IMR-90 (cell line): ENCODE measurements around the gene TGFBRAP1. TPM values are rescaled to one million over a fixed set of nuclear protein-coding genes. Genes with fewer than 3 reads are reported as not detected.

Source experiments
- ATAC-seq: fragments of 200-7000 bp; cut with Tn5 transposase; 2 replicates; pipeline ENCODE4 v1.9.1; 2020; ENCODE audit warnings: low read depth, mild to moderate bottlenecking, moderate library complexity
- BruUV-seq: library from RNA; stranded (reverse); fragments of 400-500 nt; replicated peaks from 2 replicates; lab custom pipeline; 2021; lab: Mats Ljungman, UMichigan
- CTCF ChIA-PET: fragments of 300-600 bp; formaldehyde crosslinking; extraction: SDS; loops from one replicate; lab custom pipeline; 2021; ENCODE audit warnings: antibody characterized with exemption; lab: Yijun Ruan, JAX
- POLR2A ChIA-PET: fragments of 300-600 bp; sonication (Branson Sonifier 250); formaldehyde crosslinking; loops from one replicate; lab custom pipeline; 2022; ENCODE audit warnings: antibody characterized with exemption; ENCODE audit not compliant: unreplicated experiment; lab: Charles Lee
- DNase-seq: peaks from one replicate; pipeline ENCODE4 v3.0.0; 2013
- H2AFZ ChIP-seq: replicated peaks from 2 replicates; pipeline ENCODE3; 2013; ENCODE audit warnings: low read length, mild to moderate bottlenecking; ENCODE audit not compliant: poor library complexity
- H2AK5ac ChIP-seq: 2 replicates; pipeline ENCODE4 v1.6.1; 2013; ENCODE audit warnings: low read depth, low read length, inconsistent platforms
- H2AK9ac ChIP-seq: replicated peaks from 2 replicates; pipeline ENCODE3; 2013; ENCODE audit warnings: mild to moderate bottlenecking, low read depth, low read length, moderate library complexity; ENCODE audit not compliant: poor library complexity
- H2BK120ac ChIP-seq: 2 replicates; pipeline ENCODE4 v1.6.1; 2013; ENCODE audit warnings: low read depth, low read length, inconsistent platforms
- H2BK15ac ChIP-seq: 3 replicates; pipeline ENCODE4 v1.6.1; 2013; ENCODE audit warnings: low read depth, low read length, inconsistent platforms
- H2BK20ac ChIP-seq: 2 replicates; pipeline ENCODE4 v1.6.1; 2013; ENCODE audit warnings: low read depth, mild to moderate bottlenecking, inconsistent platforms, low read length, moderate library complexity
- H2BK5ac ChIP-seq: 2 replicates; pipeline ENCODE4 v1.6.1; 2013; ENCODE audit warnings: mild to moderate bottlenecking, low read depth, low read length, inconsistent platforms; ENCODE audit not compliant: poor library complexity, severe bottlenecking
- H3K14ac ChIP-seq: replicated peaks from 2 replicates; pipeline ENCODE4 v1.6.1; 2013; ENCODE audit warnings: low read depth, low read length, inconsistent platforms
- H3K18ac ChIP-seq: 2 replicates; pipeline ENCODE4 v1.6.1; 2013; ENCODE audit warnings: low read depth, low read length, control low read depth
- H3K23ac ChIP-seq: 2 replicates; pipeline ENCODE4 v1.6.1; 2013; ENCODE audit warnings: low read depth, low read length, inconsistent platforms
- H3K27ac ChIP-seq: 2 replicates; pipeline ENCODE4 v1.5.1; 2013; ENCODE audit warnings: mild to moderate bottlenecking, control low read depth, low read length; ENCODE audit not compliant: insufficient read depth
- H3K27me3 ChIP-seq: 2 replicates; pipeline ENCODE4 v1.6.1; 2013; ENCODE audit warnings: low read length; ENCODE audit not compliant: control insufficient read depth, insufficient read depth
- H3K36me3 ChIP-seq: 2 replicates; pipeline ENCODE4 v1.6.1; 2013; ENCODE audit warnings: low read length, mixed read lengths; ENCODE audit not compliant: control insufficient read depth, insufficient read depth
- H3K4ac ChIP-seq: 2 replicates; pipeline ENCODE4 v1.6.1; 2013; ENCODE audit warnings: low read depth, low read length, inconsistent platforms
- H3K4me1 ChIP-seq: 2 replicates; pipeline ENCODE4 v1.6.1; 2013; ENCODE audit warnings: low read length, mixed read lengths; ENCODE audit not compliant: control insufficient read depth, insufficient read depth
- H3K4me2 ChIP-seq: 2 replicates; pipeline ENCODE4 v1.6.1; 2013; ENCODE audit warnings: low read depth, mild to moderate bottlenecking, control low read depth, low read length, moderate library complexity
- H3K4me3 ChIP-seq: 2 replicates; pipeline ENCODE4 v1.5.1; 2013; ENCODE audit warnings: low read depth, mild to moderate bottlenecking, control low read depth, low read length, moderate library complexity; ENCODE audit not compliant: insufficient read depth
- H3K56ac ChIP-seq: 2 replicates; pipeline ENCODE4 v1.6.1; 2013; ENCODE audit warnings: low read length, inconsistent platforms; ENCODE audit not compliant: insufficient read depth; ENCODE audit errors: extremely low read depth
- H3K79me1 ChIP-seq, 2 experiments: 2 replicates each; pipeline ENCODE4 v1.6.1; 2013; ENCODE audit warnings: low read length in 2 of 2, inconsistent platforms in 1 of 2, low read depth in 1 of 2
- H3K9ac ChIP-seq: 2 replicates; pipeline ENCODE4 v1.6.1; 2013; ENCODE audit warnings: low read depth, low read length, control low read depth
- H3K9me1 ChIP-seq: 2 replicates; pipeline ENCODE4 v1.6.1; 2013; ENCODE audit warnings: low read length, inconsistent platforms; ENCODE audit not compliant: insufficient read depth
- H3K9me3 ChIP-seq: 2 replicates; pipeline ENCODE4 v1.6.1; 2013; ENCODE audit warnings: low read length; ENCODE audit not compliant: control insufficient read depth, insufficient read depth
- H4K20me1 ChIP-seq: 2 replicates; pipeline ENCODE4 v1.6.1; 2013; ENCODE audit warnings: low read length, inconsistent platforms; ENCODE audit not compliant: insufficient read depth
- H4K5ac ChIP-seq: 2 replicates; pipeline ENCODE4 v1.6.1; 2013; ENCODE audit warnings: mild to moderate bottlenecking, low read depth, low read length, control low read depth
- H4K8ac ChIP-seq, 2 experiments: 2 replicates each; pipeline ENCODE4 v1.6.1; 2013; ENCODE audit warnings: low read depth in 2 of 2, low read length in 2 of 2, control low read depth in 1 of 2, inconsistent platforms in 1 of 2
- H4K91ac ChIP-seq: 2 replicates; pipeline ENCODE4 v1.6.1; 2013; ENCODE audit warnings: low read depth, low read length, inconsistent platforms; ENCODE audit not compliant: insufficient read depth
- BHLHE40 ChIP-seq: fragments of 150-350 bp; IDR thresholded peaks from 2 replicates; pipeline ENCODE4 v1.6.1; 2016; ENCODE audit warnings: mild to moderate bottlenecking, low read depth, low read length
- CEBPB ChIP-seq: IDR thresholded peaks from 2 replicates; pipeline ENCODE4 v1.6.1; 2012; ENCODE audit warnings: low read depth, low read length, improper control_type of control experiment
- CHD1 ChIP-seq: IDR thresholded peaks from 2 replicates; pipeline ENCODE4 v1.6.1; 2012; ENCODE audit warnings: low read depth, low read length, improper control_type of control experiment
- CTCF ChIP-seq: conservative IDR thresholded peaks from 2 replicates; pipeline ENCODE4 v1.5.1; 2012; ENCODE audit warnings: mild to moderate bottlenecking, low read depth, low read length, improper control_type of control experiment
- ELK1 ChIP-seq: fragments of 150-350 bp; IDR thresholded peaks from 2 replicates; pipeline ENCODE4 v1.6.1; 2016; ENCODE audit warnings: low read depth, mild to moderate bottlenecking, low read length, moderate library complexity, borderline replicate concordance
- MAZ ChIP-seq: IDR thresholded peaks from 2 replicates; pipeline ENCODE4 v1.6.1; 2012; ENCODE audit warnings: low read depth, mild to moderate bottlenecking, low read length, improper control_type of control experiment, moderate library complexity, borderline replicate concordance
- MXI1 ChIP-seq: IDR thresholded peaks from 2 replicates; pipeline ENCODE4 v1.6.1; 2012; ENCODE audit warnings: low read depth, mild to moderate bottlenecking, low read length, moderate library complexity, borderline replicate concordance
- NFE2L2 ChIP-seq: fragments of 150-350 bp; IDR thresholded peaks from 2 replicates; pipeline ENCODE4 v1.6.1; 2016; ENCODE audit warnings: low read depth, mild to moderate bottlenecking, low read length
- POLR2A ChIP-seq: IDR thresholded peaks from 2 replicates; pipeline ENCODE4 v1.6.1; 2012; ENCODE audit warnings: mild to moderate bottlenecking, low read depth, low read length
- RAD21 ChIP-seq: IDR thresholded peaks from 2 replicates; pipeline ENCODE4 v1.6.1; 2012; ENCODE audit warnings: low read length, improper control_type of control experiment
- RCOR1 ChIP-seq: IDR thresholded peaks from 2 replicates; pipeline ENCODE4 v1.6.1; 2012; ENCODE audit warnings: mild to moderate bottlenecking, low read length, improper control_type of control experiment; ENCODE audit not compliant: insufficient replicate concordance
- RFX5 ChIP-seq: IDR thresholded peaks from 2 replicates; pipeline ENCODE4 v1.8.0; 2012; ENCODE audit warnings: low read depth, mild to moderate bottlenecking, low read length, moderate library complexity
- USF2 ChIP-seq: fragments of 150-350 bp; IDR thresholded peaks from 2 replicates; pipeline ENCODE4 v1.6.1; 2017; ENCODE audit warnings: mild to moderate bottlenecking, antibody characterized with exemption, low read length, low read depth
- dilution Hi-C: fragments of 300-500 bp; cut with HindIII; formaldehyde crosslinking; loops from one replicate; pipeline ENCODE4 v1.14.3; 2018; ENCODE audit warnings: low sequenced_read_pairs; ENCODE audit not compliant: unreplicated experiment
- in situ Hi-C: fragments of 300-500 bp; cut with MboI; formaldehyde crosslinking; loops from 3 replicates; pipeline ENCODE4 v1.14.3; 2019; ENCODE audit warnings: low sequenced_read_pairs, inconsistent platforms, mixed read lengths
- intact Hi-C: fragments of 100-400 bp; cut with micrococcal nuclease; formaldehyde crosslinking; loops from 2 replicates; pipeline ENCODE4 v1.10.0; 2022
- polyA plus RNA-seq, 3 experiments: library from polyadenylated mRNA; depleted of rRNA; stranded (reverse); fragments of >200 nt; gene quantifications; 2 replicates each; pipeline ENCODE4 v1.2.3, GENCODE V29; 2012; ENCODE audit warnings: low replicate concordance in 1 of 3
- total RNA-seq: library from RNA; depleted of rRNA; stranded (reverse); fragments of >200 nt; gene quantifications from 2 replicates; pipeline ENCODE4 v1.2.3, GENCODE V29; 2012

The TGFBRAP1 gene
- total and polyA plus RNA-seq, 2 of the 4 experiments (the other 2 are of a cell fraction): 7.2 to 10.4 TPM

GRCh38 chr2:105313877-105314276 lies 15.7 kb downstream of the TGFBRAP1 start:
- Histone ChIP-seq H3K4me2 (no peak overlapping the region), H3K23ac (no peak overlapping the region), H4K91ac (no peak overlapping the region), H3K79me1 (peaks cover 25 to 34% of the 10 kb centered on the region in 2 experiments), H2BK5ac (no peak overlapping the region), H2BK120ac (no peak overlapping the region), H3K18ac (no peak overlapping the region), H2AK9ac (no peak overlapping the region), H3K27me3 (no peaks in the 10 kb centered on the region), H3K4ac (no peak overlapping the region), H3K4me3 (no peak overlapping the region), H3K27ac (no peak overlapping the region), H2AK5ac (no peak overlapping the region), H3K36me3 (0 out of 2 replicates have a peak, but pooled peaks cover 2% of the 10 kb centered on the region), H3K9me1 (peaks cover 4% of the 10 kb centered on the region; the same call in 1 of the 2 replicates), H4K8ac (no peak overlapping the region), H4K20me1 (peaks cover 20% of the 10 kb centered on the region; the same call in 1 of the 2 replicates), H3K9ac (no peak overlapping the region), H3K9me3 (no peaks in the 10 kb centered on the region), H3K56ac (no peak overlapping the region), H3K14ac (no peak overlapping the region), H2BK15ac (no peak overlapping the region), H4K5ac (no peak overlapping the region), H2BK20ac (no peak overlapping the region), H2AFZ (no peak overlapping the region), H3K4me1 (no peaks in the 10 kb centered on the region)
- POLR2A ChIA-PET: no interaction called here
- no peak for ATAC-seq
- BruUV-seq: no TSS peak
- in situ Hi-C loops: no loop called here
- no peak for TF ChIP-seq CEBPB
- no peak for TF ChIP-seq MAZ
- TF ChIP-seq RCOR1: no peak
- TF ChIP-seq ELK1: no peak
- TF ChIP-seq CHD1: no peak
- TF ChIP-seq RAD21: no peak
- TF ChIP-seq USF2: no peak
- TF ChIP-seq RFX5: no peak
- TF ChIP-seq BHLHE40: no peak
- no peak for TF ChIP-seq NFE2L2
- TF ChIP-seq MXI1: no peak
- TF ChIP-seq POLR2A: no peak
- no peak for TF ChIP-seq CTCF
- CTCF ChIA-PET: no interaction called here
- dilution Hi-C loops: no loop called here
- no peak for DNase-seq
- intact Hi-C loops: no loop called here
